ENCODE data around the gene MICALL2.

Gene MICALL2

GRCh38 chr7:1404898-1405548 is 54.2 kb downstream of the MICALL2 start:
- no peak for DNase-seq
- in situ Hi-C loops (cut with MboI; ENCODE audit: low pct_unique_long_range_greater_than_20kb, low sequenced_read_pairs), result no loop called here

GRCh38 chr7:1404460-1404809 is 54.8 kb downstream of the MICALL2 start:
- DNase-seq, result no peak
- in situ Hi-C loops (cut with MboI; ENCODE audit: low pct_unique_long_range_greater_than_20kb, low sequenced_read_pairs), result no loop called here

- DNase-seq, result peak; percentile 66
- in situ Hi-C loops (cut with MboI; ENCODE audit: low pct_unique_long_range_greater_than_20kb, low sequenced_read_pairs), result no loop called here
These were observed 55.4 kb downstream of the MICALL2 start for GRCh38 chr7:1403638-1404459.

- no peak for DNase-seq
- in situ Hi-C loops (cut with MboI; ENCODE audit: low pct_unique_long_range_greater_than_20kb, low sequenced_read_pairs), result no loop called here
These were observed 56.3 kb downstream of the MICALL2 start for GRCh38 chr7:1402791-1403637.

- DNase-seq, result no peak
- in situ Hi-C loops (cut with MboI; ENCODE audit: low pct_unique_long_range_greater_than_20kb, low sequenced_read_pairs), result no loop called here
These were observed 57.0 kb downstream of the MICALL2 start for GRCh38 chr7:1402110-1402790.

- no peak for DNase-seq
- in situ Hi-C loops (cut with MboI; ENCODE audit: low pct_unique_long_range_greater_than_20kb, low sequenced_read_pairs), result no loop called here
These were observed 58.3 kb downstream of the MICALL2 start for GRCh38 chr7:1401011-1401410.

- in situ Hi-C loops (cut with MboI; ENCODE audit: low pct_unique_long_range_greater_than_20kb, low sequenced_read_pairs), result no loop called here
- DNase-seq, result no peak
These were observed 58.9 kb downstream of the MICALL2 start for GRCh38 chr7:1400371-1400770.

- no peak for DNase-seq
- in situ Hi-C loops (cut with MboI; ENCODE audit: low pct_unique_long_range_greater_than_20kb, low sequenced_read_pairs), result no loop called here
These were observed 61.6 kb downstream of the MICALL2 start for GRCh38 chr7:1397491-1398327.

GRCh38 chr7:1396195-1396594 is 63.1 kb downstream of the MICALL2 start:
- in situ Hi-C loops (cut with MboI; ENCODE audit: low pct_unique_long_range_greater_than_20kb, low sequenced_read_pairs), result no loop called here

GRCh38 chr7:1395211-1396070 is 63.8 kb downstream of the MICALL2 start:
- no peak for DNase-seq

More at GRCh38 chr7:1396195-1396594, 63.1 kb downstream of the MICALL2 start:
- no peak for DNase-seq

GRCh38 chr7:1394371-1394770 is 64.9 kb downstream of the MICALL2 start:
- in situ Hi-C loops (cut with MboI; ENCODE audit: low pct_unique_long_range_greater_than_20kb, low sequenced_read_pairs), result no loop called here
- no peak for DNase-seq

More at GRCh38 chr7:1395211-1396070, 63.8 kb downstream of the MICALL2 start:
- in situ Hi-C loops (cut with MboI; ENCODE audit: low pct_unique_long_range_greater_than_20kb, low sequenced_read_pairs), result no loop called here

- in situ Hi-C loops (cut with MboI; ENCODE audit: low pct_unique_long_range_greater_than_20kb, low sequenced_read_pairs), result no loop called here
- DNase-seq, result no peak
These were observed 65.8 kb downstream of the MICALL2 start for GRCh38 chr7:1393421-1393820.

- in situ Hi-C loops (cut with MboI; ENCODE audit: low pct_unique_long_range_greater_than_20kb, low sequenced_read_pairs), result no loop called here
- no peak for DNase-seq
These were observed 66.7 kb downstream of the MICALL2 start for GRCh38 chr7:1392556-1392955.

- in situ Hi-C loops (cut with MboI; ENCODE audit: low pct_unique_long_range_greater_than_20kb, low sequenced_read_pairs), result no loop called here
- no peak for DNase-seq
These were observed 67.8 kb downstream of the MICALL2 start for GRCh38 chr7:1391449-1391848.

GRCh38 chr7:1388703-1389335 is 70.5 kb downstream of the MICALL2 start:
- no peak for DNase-seq
- in situ Hi-C loops (cut with MboI; ENCODE audit: low pct_unique_long_range_greater_than_20kb, low sequenced_read_pairs), result no loop called here

GRCh38 chr7:1388021-1388702 is 71.1 kb downstream of the MICALL2 start:
- no peak for DNase-seq
- in situ Hi-C loops (cut with MboI; ENCODE audit: low pct_unique_long_range_greater_than_20kb, low sequenced_read_pairs), result no loop called here

- no peak for DNase-seq
- in situ Hi-C loops (cut with MboI; ENCODE audit: low pct_unique_long_range_greater_than_20kb, low sequenced_read_pairs), result no loop called here
These were observed 72.0 kb downstream of the MICALL2 start for GRCh38 chr7:1387261-1387660.
